NCI-H69 (cell line): Measurements from ENCODE around the gene CAMTA1.
A peak's percentile ranks its signal among the peaks of the same experiment; 100 is the strongest.

ENCODE experiments used
- DNase-seq: peaks from one replicate; lab custom pipeline; 2025; lab: John Stamatoyannopoulos, UW

Gene CAMTA1

GRCh38 chr1:7343882-7344281 is 558.6 kb downstream of the CAMTA1 start:
- DNase-seq, result no peak

GRCh38 chr1:7344299-7344698 is 559.0 kb downstream of the CAMTA1 start:
- DNase-seq, result no peak

- no peak for DNase-seq
Observed at GRCh38 chr1:7345516-7345915, 560.3 kb downstream of the CAMTA1 start.

GRCh38 chr1:7346070-7346596 is 560.9 kb downstream of the CAMTA1 start:
- no peak for DNase-seq

- DNase-seq, result peak; percentile 9
Observed at GRCh38 chr1:7346600-7347570, 561.6 kb downstream of the CAMTA1 start.

GRCh38 chr1:7348073-7348472 is 562.8 kb downstream of the CAMTA1 start:
- no peak for DNase-seq

GRCh38 chr1:7348580-7348979 is 563.3 kb downstream of the CAMTA1 start:
- no peak for DNase-seq

GRCh38 chr1:7350804-7351203 is 565.5 kb downstream of the CAMTA1 start:
- no peak for DNase-seq

GRCh38 chr1:7351649-7352048 is 566.4 kb downstream of the CAMTA1 start:
- DNase-seq, result no peak

GRCh38 chr1:7352364-7352763 is 567.1 kb downstream of the CAMTA1 start:
- peak; percentile 24 for DNase-seq

- DNase-seq, result no peak
Observed at GRCh38 chr1:7352974-7353373, 567.7 kb downstream of the CAMTA1 start.

GRCh38 chr1:7355646-7356045 is 570.4 kb downstream of the CAMTA1 start:
- no peak for DNase-seq

- no peak for DNase-seq
Observed at GRCh38 chr1:7356079-7356478, 570.8 kb downstream of the CAMTA1 start.

GRCh38 chr1:7358425-7358824 is 573.2 kb downstream of the CAMTA1 start:
- DNase-seq, result peak; percentile 7

GRCh38 chr1:7360526-7360925 is 575.3 kb downstream of the CAMTA1 start:
- DNase-seq, result no peak

GRCh38 chr1:7362947-7363346 is 577.7 kb downstream of the CAMTA1 start:
- no peak for DNase-seq

- DNase-seq, result no peak
Observed at GRCh38 chr1:7363450-7363849, 578.2 kb downstream of the CAMTA1 start.

GRCh38 chr1:7365706-7366105 is 580.5 kb downstream of the CAMTA1 start:
- DNase-seq, result no peak

- no peak for DNase-seq
Observed at GRCh38 chr1:7366286-7366954, 581.2 kb downstream of the CAMTA1 start.

- DNase-seq, result peak; percentile 97
Observed at GRCh38 chr1:7366955-7367665, 581.9 kb downstream of the CAMTA1 start.

- no peak for DNase-seq
Observed at GRCh38 chr1:7369866-7370265, 584.6 kb downstream of the CAMTA1 start.

- DNase-seq, result no peak
Observed at GRCh38 chr1:7371926-7372325, 586.7 kb downstream of the CAMTA1 start.
